MM.1S (cell line): ENCODE measurements around the gene IQSEC1.

Experiments
- EZH2 ChIP-seq: fragments of 300-600 bp; sonication (generic); optimal IDR thresholded peaks from 2 replicates; pipeline ENCODE3; 2017; ENCODE audit warnings: low read depth, mild to moderate bottlenecking, antibody characterized with exemption, low read length, mixed read lengths
- EZH2phosphoT487 ChIP-seq: fragments of 300-600 bp; sonication (generic); IDR thresholded peaks from 2 replicates; pipeline ENCODE4 v1.6.1; 2018; ENCODE audit warnings: antibody characterized with exemption, low read length
- TF ChIP-seq, protein P1 (sequence below): fragments of 300-600 bp; sonication (generic); IDR thresholded peaks from 2 replicates; pipeline ENCODE4 v1.5.1; 2016; ENCODE audit warnings: antibody characterized with exemption, low read length, mixed read lengths

DNA sequence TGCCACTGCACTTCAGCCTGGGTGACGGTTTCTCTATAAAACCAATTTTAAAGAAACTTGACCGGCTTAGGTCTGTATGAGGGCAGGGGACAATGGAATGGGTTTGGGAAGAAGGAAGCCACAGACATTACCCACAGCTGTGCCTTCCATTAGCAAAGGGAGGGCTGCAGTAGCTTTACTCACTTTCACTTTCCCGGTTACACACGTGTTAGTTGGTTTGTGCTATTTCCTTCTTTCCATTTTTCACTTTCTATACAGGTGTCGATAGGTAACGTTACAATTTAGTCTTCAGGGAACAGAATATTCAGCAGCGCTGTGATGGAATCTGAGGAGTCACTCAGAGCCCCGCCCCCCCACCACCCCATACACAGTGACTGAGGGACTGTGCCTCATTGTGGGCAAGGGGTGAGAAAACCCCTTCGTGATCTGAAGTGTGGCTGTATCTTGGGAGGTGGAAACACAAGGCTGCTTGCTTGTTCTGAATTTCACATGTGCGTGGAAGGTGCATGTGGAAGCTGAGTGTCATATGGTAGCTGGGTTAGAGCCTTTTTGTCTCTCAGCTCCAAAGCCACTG lies 187.0 kb downstream of the IQSEC1 start:
- TF ChIP-seq, protein P1, sequence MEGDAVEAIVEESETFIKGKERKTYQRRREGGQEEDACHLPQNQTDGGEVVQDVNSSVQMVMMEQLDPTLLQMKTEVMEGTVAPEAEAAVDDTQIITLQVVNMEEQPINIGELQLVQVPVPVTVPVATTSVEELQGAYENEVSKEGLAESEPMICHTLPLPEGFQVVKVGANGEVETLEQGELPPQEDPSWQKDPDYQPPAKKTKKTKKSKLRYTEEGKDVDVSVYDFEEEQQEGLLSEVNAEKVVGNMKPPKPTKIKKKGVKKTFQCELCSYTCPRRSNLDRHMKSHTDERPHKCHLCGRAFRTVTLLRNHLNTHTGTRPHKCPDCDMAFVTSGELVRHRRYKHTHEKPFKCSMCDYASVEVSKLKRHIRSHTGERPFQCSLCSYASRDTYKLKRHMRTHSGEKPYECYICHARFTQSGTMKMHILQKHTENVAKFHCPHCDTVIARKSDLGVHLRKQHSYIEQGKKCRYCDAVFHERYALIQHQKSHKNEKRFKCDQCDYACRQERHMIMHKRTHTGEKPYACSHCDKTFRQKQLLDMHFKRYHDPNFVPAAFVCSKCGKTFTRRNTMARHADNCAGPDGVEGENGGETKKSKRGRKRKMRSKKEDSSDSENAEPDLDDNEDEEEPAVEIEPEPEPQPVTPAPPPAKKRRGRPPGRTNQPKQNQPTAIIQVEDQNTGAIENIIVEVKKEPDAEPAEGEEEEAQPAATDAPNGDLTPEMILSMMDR = no peak
- TF ChIP-seq EZH2 (no peak), EZH2phosphoT487 (no peak)
